AML-193 (cell line): ENCODE data around the gene SAP25.

Source experiments
- DNase-seq, 2 experiments: peaks; one replicate each; lab custom pipeline; 2025; lab: John Stamatoyannopoulos, UW

The SAP25 gene

DNA sequence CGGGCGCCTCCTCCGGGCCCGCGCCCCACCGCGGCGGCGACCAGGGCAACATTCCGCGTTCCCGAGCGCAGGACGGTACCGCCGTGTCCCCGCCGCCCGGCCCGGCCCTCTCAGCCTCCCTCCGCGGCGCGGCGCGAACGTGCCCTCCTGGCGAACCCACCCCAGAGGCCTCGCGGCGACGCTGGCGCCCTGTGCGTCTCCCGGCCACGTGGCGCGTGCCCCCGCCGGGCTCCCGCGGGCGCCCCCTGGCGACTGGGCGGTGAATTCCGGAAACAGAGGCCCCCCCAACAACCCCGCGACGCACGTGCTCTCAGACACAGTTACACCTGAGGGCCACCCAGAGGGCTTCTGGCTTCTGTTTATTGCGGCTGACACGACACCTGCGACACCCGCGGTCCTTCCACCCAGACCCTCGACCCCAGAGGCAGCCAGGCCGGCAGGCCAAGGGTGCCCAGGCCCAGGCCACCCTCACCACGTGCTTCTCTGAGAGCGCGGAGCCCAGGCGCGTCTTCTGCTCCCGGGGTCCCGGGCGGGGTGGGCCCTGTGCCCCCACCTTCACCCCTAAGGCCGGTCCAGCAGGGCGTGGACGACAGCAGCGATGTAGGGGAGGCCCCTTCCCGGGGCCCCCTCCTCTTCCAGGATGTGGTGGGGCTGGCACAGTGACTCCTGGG is at the start of gene SAP25:
SAP25 (minus strand) TSS at position 210 of the 671 bp plus-strand sequence; CDS start at position 52, 158 bp downstream.
- DNase-seq, result no peak

DNA sequence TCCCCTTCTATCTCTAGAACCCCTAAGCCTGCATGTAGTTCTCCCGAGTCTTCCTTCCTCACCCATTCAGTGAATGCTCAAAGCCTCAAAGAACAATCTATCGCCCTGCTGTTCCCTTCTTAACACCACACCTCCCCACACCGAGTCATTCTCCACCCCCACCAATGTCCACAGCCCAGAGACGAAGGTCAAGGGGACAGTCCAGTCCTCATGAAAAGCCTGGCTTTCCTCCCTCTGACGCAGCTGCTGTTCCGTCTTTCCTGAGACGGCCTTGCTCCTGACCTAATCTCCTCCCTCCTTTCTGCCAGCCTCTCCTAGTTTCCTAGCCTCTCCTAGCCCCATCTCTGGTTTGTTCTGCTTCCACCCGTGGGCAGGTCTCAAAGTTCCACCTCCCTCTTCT is 47.9 kb upstream of the SAP25 start:
- DNase-seq, result no peak

DNA sequence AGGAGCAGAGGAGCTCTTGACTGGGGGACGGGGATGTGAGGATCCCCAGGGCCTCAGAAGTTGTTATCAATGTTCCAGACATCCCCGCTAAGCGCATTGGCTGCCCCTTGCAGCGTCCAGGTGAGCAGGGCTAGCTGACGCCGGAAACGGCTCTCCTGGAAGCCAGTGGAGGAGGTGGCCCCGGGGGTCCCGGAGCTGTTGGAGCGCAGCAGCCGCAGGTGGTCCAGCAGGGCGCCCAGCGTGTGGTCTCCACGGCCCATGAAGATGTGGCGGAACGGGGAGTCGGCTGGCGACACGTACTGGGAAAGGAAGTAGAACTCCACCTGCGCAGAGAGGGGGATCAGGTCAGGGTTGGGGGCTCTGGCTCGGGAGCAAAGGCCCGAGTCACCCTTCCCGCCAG is 47.1 kb upstream of the SAP25 start:
- DNase-seq, result no peak

DNA sequence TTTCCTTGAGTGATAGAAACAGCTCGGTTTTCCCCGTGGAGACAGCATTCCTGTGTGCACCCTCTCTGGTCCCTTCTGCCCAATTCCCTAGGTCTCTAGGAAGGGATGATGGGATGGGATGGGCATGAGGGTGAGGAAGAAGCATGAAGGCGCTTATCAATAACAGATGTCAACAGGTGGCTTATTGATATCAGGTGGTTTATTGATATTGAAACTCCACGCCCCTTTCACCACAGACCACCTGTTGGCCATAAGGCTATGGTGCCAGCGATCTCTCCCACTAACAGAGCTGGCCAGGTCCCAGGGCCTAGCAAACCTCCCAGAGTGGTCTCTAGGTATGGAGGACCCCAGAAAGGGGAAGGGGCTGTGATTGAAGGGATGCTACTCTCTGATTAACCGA is 46.5 kb upstream of the SAP25 start:
- no peak for DNase-seq

DNA sequence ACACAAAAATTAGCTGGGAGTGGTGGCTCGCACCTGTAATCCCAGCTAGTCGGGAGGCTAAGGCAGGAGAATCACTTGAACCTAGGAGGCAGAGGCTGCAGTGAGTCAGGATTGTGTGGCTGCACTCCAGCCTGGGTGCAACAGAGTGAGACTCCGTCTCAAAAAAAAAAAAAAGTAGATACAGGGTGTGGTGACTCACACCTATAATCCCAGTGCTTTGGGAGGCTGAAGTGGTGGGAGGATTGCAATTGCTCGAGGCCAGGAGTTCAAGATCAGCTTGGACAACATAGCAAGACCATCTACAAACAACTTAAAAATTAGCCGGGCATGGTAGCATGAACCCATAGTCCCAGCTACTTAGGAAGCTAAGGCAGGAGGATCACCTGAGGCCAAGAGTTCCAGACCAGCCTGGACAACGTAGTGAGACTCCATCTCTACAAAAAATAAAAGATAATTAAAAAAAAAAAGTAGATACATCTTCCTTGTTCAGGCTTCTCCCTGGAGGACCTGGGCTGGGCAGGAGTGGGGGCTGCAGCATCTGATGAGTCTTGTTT is 40.7 kb upstream of the SAP25 start:
- no peak for DNase-seq

DNA sequence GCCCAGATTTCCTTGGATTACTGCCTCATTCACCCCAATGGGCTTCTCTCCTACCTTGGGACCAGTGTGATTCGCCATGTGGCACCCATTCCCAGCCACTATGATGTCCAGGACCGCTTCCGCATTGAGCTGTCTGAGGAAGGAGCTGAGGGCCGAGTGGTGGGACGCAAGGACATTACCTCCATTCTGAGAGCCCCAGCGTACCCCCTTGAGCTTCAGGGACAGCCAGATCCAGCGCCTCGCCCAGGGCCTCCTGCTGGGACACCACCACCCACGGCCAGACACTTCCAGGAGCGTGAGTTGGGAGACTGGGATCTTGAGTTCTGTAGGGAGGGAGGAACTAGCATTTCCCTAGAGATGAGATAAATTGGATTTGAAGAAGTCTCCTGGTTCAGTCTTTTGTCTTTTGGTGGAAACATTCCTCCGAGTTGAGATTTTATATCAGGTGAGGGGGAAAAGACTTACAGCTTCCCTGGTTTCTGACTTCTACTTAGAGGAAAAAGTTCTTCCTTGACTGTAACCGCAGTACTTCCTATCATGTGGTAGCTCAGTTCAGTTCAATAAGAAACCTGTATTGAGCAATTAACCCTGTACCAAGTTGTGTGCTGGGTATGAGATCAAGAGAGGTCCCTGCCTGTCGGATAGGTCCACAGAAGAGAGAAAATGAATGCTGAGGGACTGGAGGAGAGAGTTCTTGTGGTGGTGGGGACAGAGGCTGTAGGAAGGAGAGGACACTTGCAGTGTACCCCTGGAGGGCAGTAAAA is 39.9 kb upstream of the SAP25 start:
- peak; percentile 85 to 89 for DNase-seq

DNA sequence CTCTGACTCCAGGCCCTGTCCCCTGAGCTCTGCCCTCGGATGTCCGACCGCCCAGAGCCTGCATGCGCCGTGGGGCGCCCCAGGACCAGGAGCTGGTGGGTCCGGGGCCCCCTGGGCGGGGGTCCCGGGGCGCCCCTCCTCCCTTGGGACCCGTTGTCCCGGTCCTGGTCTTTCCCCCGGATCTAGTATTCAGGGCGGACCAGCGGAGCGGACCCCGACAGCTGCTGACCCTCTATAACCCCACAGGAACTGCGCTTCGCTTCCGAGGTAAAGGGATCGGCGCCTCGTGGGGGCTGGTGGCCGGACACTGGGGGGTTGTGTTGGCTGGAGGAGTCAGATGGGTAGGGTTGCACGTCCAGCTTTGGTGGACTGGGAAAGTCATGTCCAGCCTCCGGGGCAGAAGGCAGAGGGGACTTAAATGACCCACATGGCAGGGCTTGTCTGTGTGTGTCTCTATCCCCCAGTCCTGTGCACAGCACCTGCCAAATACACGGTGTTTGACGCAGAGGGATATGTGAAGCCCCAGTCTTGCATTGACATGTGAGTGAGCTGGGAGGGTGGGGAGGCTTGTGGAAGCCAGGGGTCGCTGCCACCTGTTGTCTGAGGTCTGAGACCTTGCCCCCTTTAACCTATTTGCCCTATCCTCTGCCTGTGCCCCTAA is 39.2 kb upstream of the SAP25 start:
- DNase-seq, result no peak

DNA sequence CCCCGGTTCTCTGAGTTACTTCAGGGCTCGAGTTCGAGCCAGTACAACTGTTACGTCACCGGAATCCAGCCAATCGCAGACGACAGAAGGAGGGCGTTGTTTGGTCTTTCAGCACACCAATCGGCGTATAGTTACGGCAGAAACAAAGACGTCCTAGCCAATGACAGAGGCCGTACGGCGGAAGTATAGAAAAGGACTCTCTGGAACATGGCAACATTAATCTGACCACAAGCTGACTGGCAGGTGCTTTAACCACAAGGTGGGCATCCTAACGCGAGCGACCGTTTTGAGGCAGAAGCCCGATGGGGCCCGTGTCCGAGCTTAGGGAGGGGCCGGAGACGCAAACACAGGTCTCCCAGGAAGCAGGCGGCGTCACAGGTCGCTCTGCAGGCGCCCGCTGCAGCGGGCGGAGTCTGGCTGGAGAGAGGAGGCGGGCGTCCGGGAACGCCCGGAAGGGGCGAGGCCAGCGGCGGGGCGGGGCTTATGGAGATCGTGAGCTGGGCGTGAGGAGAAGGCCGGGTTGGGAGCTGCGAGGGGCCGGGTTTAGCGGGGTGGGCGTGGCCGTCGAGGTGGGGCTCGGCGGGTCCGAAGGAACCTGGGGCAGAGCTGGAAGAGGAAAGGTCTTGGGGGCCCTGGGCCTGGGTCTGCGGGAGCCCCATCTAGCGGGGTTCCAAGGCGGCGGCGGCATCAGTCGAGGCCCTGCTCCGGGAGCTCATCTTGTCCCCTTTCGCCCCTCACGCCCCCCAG is 38.5 kb upstream of the SAP25 start, which contains the start of gene MOSPD3:
MOSPD3 (plus strand) TSS at position 558 of the 747 bp plus-strand sequence. CDS start 252 bp downstream, outside the sequence.
- DNase-seq, result peak; percentile 97

DNA sequence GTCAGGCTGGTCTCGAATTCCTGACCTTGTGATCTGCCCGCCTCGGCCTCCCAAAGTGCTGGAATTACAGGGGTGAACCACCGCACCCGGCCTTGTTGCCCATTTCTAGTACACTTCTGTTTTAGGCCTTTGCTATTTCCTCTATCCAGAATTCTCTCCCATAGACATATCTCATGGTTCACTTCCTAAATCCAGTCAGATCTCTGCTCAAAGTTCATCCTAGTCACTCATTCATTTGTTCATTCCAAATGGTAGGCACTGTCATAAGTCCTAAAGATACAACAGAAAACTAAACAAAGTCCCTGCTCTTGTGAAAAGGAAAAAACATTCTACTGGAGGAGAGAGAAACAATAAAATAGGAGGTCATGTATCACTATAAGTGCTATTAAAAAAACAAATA is 36.3 kb upstream of the SAP25 start:
- no peak for DNase-seq

DNA sequence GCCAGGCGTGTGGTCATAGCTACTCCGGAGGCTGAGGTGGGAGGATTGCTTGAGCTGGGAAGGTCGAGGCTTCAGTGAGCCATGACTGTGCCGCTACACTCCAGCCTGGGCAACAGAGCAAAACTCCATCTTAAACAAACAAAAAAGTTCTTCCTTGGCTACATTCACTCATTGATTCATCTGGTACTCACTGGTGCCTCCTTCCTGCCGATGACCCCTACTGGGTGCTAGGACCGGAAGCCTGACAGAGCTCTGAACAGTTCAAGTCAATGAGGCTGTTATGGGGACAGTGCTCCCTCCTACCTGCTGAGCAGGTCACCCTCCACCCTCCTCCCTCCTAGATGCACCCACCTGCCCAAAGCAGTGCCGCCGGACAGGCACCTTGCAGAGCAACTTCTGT is 33.4 kb upstream of the SAP25 start:
- DNase-seq, result no peak

DNA sequence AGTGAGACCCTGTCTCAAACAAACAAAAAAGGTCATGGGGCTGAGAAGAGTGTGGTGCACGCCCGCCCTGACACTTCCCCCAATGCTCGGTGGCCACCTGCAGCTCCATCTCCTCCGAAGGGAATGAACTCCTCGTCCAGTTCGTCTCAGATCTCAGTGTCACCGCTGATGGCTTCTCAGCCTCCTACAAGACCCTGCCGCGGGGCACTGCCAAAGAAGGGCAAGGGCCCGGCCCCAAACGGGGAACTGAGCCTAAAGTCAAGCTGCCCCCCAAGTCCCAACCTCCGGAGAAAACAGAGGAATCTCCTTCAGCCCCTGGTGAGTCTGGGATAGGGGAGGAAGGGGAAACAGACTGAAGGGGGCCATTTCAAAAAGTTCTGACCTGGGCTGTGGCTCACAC is 32.6 kb upstream of the SAP25 start:
- DNase-seq, result no peak

DNA sequence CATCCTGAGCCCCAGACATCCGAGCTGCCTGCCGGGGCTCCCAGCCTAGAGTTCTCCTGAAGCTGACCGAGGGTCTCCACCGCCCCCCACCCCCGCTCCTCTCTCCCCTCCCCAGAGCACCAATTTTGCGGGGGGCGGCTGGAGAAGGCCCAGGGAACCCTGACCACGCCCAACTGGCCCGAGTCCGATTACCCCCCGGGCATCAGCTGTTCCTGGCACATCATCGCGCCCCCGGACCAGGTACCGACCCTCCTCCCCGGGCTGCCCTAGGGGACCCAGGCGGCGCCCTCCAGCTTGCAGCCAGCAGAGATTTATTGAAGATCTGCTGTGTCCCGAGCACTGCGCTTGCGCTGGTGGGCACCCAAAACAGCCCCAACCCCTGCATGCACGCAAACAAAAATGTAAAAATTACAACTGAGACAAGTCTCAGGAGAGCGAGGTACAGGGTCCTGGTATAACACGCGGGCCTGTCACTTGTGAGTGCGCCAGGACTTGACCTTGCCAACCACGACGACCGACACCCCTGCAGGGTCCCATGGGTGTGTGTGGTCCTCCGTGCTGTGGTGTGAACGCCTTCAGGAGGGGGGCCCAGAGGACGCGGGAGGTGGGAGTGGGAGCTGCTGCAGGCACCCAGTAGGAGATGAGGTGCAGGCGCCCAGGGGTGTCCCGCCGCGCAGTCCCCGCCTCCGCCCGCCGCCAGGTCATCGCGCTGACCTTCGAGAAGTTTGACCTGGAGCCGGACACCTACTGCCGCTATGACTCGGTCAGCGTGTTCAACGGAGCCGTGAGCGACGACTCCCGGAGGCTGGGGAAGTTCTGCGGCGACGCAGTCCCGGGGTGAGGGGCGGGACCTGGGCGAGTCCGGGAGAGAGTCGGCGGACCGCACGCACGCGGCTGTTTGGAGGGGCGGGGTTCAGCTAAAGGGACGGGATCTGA is 31.5 kb upstream of the SAP25 start:
- peak in 1 of 2 experiments; percentile 18 for DNase-seq

DNA sequence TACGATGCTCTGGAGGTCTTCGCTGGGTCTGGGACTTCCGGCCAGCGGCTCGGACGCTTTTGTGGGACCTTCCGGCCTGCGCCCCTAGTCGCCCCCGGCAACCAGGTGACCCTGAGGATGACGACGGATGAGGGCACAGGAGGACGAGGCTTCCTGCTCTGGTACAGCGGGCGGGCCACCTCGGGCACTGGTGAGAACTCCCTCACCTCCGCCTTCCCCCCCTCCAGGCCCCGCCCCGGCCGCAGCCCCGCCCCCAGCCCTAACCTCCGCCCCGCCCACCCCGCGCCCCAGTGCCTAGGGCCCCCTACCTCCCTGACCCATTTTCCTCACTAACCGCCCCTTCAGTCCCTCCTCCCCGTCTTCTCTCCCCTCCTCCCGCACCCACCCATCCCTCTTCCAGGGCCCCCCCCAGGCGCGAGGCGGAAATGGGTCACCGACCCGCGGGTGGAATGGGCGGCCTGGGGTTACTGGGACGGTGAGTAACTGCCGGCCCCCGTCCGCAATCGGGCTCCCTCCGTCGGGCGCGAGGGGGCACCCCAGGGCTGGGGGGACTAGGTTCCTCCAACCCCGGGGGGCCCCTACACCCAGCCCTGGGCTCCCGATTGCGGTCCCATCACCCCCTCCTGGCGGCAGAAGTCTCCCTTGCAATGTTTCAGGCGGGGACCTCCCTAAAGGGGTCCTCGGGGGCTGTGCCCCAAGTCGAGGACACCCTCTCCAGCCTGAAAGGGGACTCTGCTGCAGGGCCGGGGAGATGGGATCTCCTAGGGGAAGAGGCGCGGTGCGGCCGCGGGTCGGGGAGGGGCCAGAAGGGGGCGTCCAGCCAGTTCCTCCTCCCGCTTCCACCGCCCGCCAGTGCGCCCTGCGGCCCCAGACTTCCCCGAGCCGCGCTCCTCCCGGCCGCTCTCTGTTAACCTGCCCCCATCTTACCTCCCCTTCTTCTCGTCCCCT is 30.6 kb upstream of the SAP25 start:
- DNase-seq, result peak; percentile 71 to 75

DNA sequence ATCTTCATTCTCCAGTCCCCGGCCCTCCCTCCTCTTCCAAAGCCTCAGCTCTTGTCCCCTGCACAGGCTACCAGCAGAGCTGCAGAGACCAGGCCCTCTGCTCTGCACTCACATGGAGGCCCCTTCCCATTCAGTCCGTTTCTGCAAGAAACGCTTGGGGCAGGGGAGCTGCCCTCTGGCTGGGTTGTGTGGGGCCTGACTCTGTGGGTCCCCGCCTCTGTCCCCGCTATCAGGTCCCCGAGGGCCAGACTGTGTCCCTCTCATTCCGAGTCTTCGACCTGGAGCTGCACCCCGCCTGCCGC is 30.0 kb upstream of the SAP25 start:
- no peak for DNase-seq

DNA sequence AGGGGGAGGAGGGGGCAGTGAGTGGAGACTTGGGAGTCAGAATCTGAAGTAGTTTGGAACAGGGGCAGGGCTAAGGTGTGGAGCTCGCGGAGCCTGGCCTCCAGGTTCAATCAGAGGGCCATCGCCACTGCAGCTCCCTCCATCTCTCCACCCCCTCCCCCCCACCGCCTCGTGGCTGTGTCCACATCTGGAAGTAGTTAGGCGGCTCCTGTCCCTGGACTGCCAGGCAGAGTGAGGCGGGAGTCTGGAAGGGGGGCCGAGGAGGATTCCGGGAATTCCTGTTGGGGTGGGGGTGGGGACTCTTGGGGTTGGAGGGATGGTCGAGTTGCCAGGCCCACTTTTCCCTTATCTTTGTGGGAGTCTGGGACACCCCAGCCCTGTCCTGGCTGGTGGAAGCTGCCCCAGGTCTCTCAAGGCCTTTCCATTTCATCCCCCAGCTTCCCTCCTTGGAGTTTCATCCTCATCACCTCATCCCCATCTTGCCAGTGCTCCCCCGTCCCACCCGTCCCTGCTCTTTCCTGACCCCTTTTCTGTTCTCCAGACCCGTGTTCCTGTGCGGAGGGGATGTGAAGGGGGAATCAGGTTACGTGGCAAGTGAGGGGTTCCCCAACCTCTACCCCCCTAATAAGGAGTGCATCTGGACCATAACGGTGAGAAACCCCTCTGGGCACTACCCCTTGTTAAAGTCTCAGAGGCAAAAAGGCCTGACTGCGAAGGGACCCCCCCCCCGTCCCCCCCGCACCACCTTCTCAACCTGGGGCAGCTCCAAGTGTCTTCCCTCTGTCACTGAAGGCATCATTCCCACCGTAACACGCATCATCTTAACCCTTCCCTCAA is 29.4 kb upstream of the SAP25 start:
- no peak for DNase-seq

DNA sequence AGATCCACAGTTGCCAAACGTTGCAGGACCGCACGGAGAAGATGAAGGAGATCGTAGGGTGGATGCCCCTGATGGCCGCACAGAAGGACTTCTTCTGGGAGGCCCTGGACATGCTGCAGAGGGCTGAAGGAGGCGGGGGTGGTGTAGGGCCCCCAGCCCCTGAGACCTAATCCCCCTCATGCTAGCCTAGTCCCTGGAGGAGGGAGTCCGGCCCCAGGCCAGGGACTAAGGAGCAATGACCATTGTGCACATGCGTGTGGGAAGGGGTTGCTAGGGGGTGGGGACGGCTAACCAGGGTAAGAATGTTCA is 27.0 kb upstream of the SAP25 start:
- DNase-seq, result no peak

DNA sequence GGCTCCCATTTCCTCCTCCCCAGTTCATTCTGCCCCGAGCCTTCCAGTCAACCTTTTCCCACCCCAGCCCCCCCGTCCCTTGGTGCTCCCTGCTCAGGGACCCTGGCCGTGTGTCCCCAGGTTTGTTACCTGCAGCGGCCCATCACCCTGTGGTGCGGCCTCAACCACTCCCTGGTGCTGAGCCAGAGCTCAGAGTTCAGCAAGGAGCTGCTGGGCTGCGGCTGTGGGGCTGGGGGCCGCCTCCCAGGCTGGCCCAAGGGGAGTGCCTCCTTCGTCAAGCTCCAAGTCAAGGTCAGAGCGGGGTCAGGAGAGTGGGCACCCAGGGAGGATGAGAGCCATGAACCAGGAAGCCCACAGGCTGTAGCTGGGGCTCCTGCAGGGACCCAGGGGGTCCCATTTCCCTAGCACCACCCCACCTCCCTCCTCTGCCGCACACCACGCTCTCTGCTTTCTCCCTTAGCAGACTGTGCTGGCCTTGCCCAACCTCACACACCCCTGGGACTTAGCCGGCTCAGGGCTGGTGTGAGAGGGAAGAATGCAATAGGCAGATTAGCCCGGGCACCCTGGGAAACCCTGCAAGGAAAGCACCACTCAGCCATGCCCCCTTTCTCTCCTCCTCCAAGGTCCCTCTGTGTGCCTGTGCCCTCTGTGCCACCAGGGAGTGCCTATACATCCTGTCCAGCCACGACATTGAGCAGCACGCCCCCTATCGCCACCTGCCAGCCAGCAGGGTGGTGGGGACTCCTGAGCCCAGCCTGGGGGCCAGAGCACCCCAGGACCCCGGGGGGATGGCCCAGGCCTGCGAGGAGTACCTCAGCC is 26.4 kb upstream of the SAP25 start:
- DNase-seq, result no peak

DNA sequence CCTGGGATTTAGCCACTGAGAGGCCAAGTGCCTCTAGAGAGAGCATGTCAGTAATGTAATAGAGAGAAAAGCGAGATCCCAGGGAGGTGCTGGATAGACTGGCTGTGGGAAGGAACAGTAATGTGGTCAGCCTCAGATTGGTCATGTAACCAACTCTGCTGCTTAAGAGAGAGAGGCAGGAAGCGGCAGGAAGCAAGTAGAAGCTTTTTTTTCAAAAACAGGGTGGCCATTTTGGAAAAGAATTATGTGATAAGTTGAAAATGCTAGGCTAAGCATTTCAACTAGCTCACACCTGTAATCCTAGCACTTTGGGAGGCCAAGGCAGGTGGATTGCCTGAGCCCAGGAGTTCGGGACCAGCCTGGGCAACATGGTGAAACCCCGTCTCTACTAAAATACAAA is 24.7 kb upstream of the SAP25 start:
- DNase-seq, result peak in 1 of 2 experiments; percentile 9
